GM10266 (cell line): ENCODE measurements around the gene RGS9.

Experiments used
- DNase-seq: peaks from one replicate; pipeline ENCODE4 v3.0.0; 2012; ENCODE audit errors: extremely low spot score
- CTCF ChIP-seq: IDR thresholded peaks from 2 replicates; pipeline ENCODE4 v1.5.1; 2012; ENCODE audit warnings: mild to moderate bottlenecking, low read depth; ENCODE audit not compliant: control insufficient read depth, insufficient read depth; ENCODE audit errors: missing control alignments

RGS9 gene

GRCh38 chr17:65220732-65221131, 83.6 kb downstream of the RGS9 start:
- DNase-seq: no peak
- no peak for TF ChIP-seq CTCF

GRCh38 chr17:65222214-65222738, 85.1 kb downstream of the RGS9 start:
- DNase-seq: no peak
- no peak for TF ChIP-seq CTCF

GRCh38 chr17:65225061-65225460, 87.9 kb downstream of the RGS9 start:
- no peak for TF ChIP-seq CTCF
- DNase-seq: no peak

GRCh38 chr17:65226227-65226626, 89.1 kb downstream of the RGS9 start:
- no peak for DNase-seq
- no peak for TF ChIP-seq CTCF

- DNase-seq: no peak
- no peak for TF ChIP-seq CTCF
Measured at GRCh38 chr17:65227637-65228036, 90.5 kb downstream of the RGS9 start.

- no peak for DNase-seq
Measured at GRCh38 chr17:65228287-65228686, 91.1 kb downstream of the RGS9 start.

More at GRCh38 chr17:65228287-65228686, 91.1 kb downstream of the RGS9 start:
- no peak for TF ChIP-seq CTCF
